GM08714 (cell line): ENCODE measurements around the gene UGT1A8.

Experiments
- H3K4me3 ChIP-seq: fragments of 200-500 bp; sonication (Bioruptor generic); 2 replicates; pipeline ENCODE4 v1.5.1; 2014; ENCODE audit warnings: mild to moderate bottlenecking, low read length, inconsistent platforms
- ZNF274 ChIP-seq: IDR thresholded peaks from 2 replicates; pipeline ENCODE4 v1.6.1; 2012; ENCODE audit warnings: mild to moderate bottlenecking, low read depth, low read length

Gene UGT1A8

GRCh38 chr2:233816334-233816733, 198.9 kb downstream of the UGT1A8 start:
- no peak for TF ChIP-seq ZNF274
- H3K4me3 ChIP-seq = no peak overlapping the region

- H3K4me3 ChIP-seq = no peak overlapping the region
- TF ChIP-seq ZNF274 = no peak
Measured at GRCh38 chr2:233816771-233817170, 199.3 kb downstream of the UGT1A8 start.

GRCh38 chr2:233817361-233817911, 200.0 kb downstream of the UGT1A8 start:
- TF ChIP-seq ZNF274 = no peak
- H3K4me3 ChIP-seq = no peak overlapping the region

GRCh38 chr2:233817995-233818638, 200.7 kb downstream of the UGT1A8 start:
- TF ChIP-seq ZNF274 = no peak
- no peak overlapping the region for H3K4me3 ChIP-seq

GRCh38 chr2:233818639-233819621, 201.5 kb downstream of the UGT1A8 start:
- TF ChIP-seq ZNF274 = no peak
- H3K4me3 ChIP-seq = no peak overlapping the region

- no peak overlapping the region for H3K4me3 ChIP-seq
- no peak for TF ChIP-seq ZNF274
Measured at GRCh38 chr2:233819884-233820773, 202.7 kb downstream of the UGT1A8 start.

GRCh38 chr2:233820774-233821105, 203.3 kb downstream of the UGT1A8 start:
- H3K4me3 ChIP-seq = no peak overlapping the region
- no peak for TF ChIP-seq ZNF274

- H3K4me3 ChIP-seq = no peak overlapping the region
- no peak for TF ChIP-seq ZNF274
Measured at GRCh38 chr2:233821196-233821595, 203.8 kb downstream of the UGT1A8 start.

- no peak for TF ChIP-seq ZNF274
- no peak overlapping the region for H3K4me3 ChIP-seq
Measured at GRCh38 chr2:233821709-233822100, 204.3 kb downstream of the UGT1A8 start.

- H3K4me3 ChIP-seq = no peak overlapping the region
- TF ChIP-seq ZNF274 = no peak
Measured at GRCh38 chr2:233822101-233822771, 204.8 kb downstream of the UGT1A8 start.
